IPS-20b (cell line): ENCODE data around the gene COL20A1.

Source experiments
- H3K27ac ChIP-seq: one replicate; pipeline ENCODE4 v1.5.1; 2013; ENCODE audit warnings: low read length
- H3K27me3 ChIP-seq: 2 replicates; pipeline ENCODE4 v1.6.1; 2013; ENCODE audit warnings: mild to moderate bottlenecking, low read length, inconsistent platforms; ENCODE audit not compliant: insufficient read depth
- H3K36me3 ChIP-seq: 2 replicates; pipeline ENCODE4 v1.6.1; 2013; ENCODE audit warnings: low read depth, mild to moderate bottlenecking, inconsistent platforms, low read length, moderate library complexity; ENCODE audit not compliant: insufficient read depth
- H3K4me1 ChIP-seq: 2 replicates; pipeline ENCODE4 v1.6.1; 2013; ENCODE audit warnings: mild to moderate bottlenecking, control low read depth, inconsistent platforms, low read length, moderate library complexity; ENCODE audit not compliant: insufficient read depth
- H3K4me3 ChIP-seq: 2 replicates; pipeline ENCODE4 v1.5.1; 2013; ENCODE audit warnings: mild to moderate bottlenecking, low read length, inconsistent platforms
- H3K9ac ChIP-seq: 2 replicates; pipeline ENCODE4 v1.6.1; 2013; ENCODE audit warnings: low read depth, mild to moderate bottlenecking, inconsistent platforms, low read length, moderate library complexity
- H3K9me3 ChIP-seq: 2 replicates; pipeline ENCODE4 v1.6.1; 2013; ENCODE audit warnings: mild to moderate bottlenecking, low read depth, low read length, inconsistent platforms; ENCODE audit not compliant: insufficient read depth

Gene COL20A1

DNA sequence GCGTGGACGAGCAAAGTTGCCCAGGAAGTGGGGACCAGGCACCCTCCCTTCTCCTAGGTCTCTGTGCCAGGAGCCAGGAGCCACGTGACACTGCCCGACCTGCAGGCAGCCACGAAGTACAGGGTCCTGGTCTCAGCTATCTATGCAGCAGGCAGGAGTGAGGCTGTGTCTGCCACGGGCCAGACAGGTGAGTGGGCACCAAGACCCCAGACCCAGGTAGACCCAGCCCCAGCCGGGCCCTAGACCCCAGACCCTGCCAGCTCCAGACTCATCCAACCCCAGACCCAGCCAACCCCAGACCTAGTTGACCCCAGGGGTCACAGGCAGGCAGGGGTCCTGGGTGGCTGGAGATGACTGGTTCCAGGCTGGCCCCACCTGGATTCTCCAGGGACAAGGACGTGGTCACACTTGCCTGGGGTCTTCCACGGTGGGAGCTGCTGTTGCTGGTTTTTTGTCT lies 21.1 kb downstream of the COL20A1 start:
- Histone ChIP-seq H3K4me1 (no peaks in the 10 kb centered on the region), H3K36me3 (no peaks in the 10 kb centered on the region), H3K27me3 (no peaks in the 10 kb centered on the region), H3K4me3 (no peak overlapping the region), H3K9me3 (no peaks in the 10 kb centered on the region), H3K9ac (no peak overlapping the region), H3K27ac (no peak overlapping the region)

DNA sequence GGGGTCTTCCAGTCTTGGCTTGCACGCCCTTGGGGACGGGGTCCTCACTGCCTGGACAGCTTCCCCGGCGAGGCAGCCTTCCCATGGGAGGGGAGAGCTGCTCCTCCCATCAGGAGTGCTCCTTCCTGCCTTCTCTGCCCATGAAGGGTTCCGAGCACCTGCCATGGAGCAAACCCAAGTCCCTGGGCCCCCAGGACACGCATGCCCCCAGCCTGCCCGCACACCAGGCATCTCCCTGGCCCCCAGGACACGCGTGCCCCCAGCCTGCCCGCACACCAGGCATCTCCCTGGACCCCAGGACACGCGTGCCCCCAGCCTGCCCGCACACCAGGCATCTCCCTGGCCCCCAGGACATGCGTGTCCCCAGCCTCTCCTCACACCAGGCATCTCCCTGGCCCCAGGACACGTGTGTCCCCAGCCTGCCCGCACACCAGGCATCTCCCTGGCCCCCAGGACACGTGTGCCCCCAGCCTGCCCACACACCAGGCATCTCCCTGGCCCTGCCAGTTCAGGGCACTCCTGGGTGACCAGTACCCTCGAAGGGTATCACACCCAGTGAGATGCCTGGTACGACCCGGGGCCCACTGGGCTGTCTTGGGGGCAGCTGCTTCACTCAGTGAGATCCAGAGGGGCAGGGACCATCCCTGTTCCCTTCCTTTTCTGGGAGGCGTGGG lies 21.7 kb downstream of the COL20A1 start:
- Histone ChIP-seq H3K27ac (no peak overlapping the region), H3K4me3 (no peak overlapping the region), H3K9ac (no peak overlapping the region), H3K9me3 (no peaks in the 10 kb centered on the region), H3K4me1 (no peaks in the 10 kb centered on the region), H3K27me3 (no peaks in the 10 kb centered on the region), H3K36me3 (no peaks in the 10 kb centered on the region)

DNA sequence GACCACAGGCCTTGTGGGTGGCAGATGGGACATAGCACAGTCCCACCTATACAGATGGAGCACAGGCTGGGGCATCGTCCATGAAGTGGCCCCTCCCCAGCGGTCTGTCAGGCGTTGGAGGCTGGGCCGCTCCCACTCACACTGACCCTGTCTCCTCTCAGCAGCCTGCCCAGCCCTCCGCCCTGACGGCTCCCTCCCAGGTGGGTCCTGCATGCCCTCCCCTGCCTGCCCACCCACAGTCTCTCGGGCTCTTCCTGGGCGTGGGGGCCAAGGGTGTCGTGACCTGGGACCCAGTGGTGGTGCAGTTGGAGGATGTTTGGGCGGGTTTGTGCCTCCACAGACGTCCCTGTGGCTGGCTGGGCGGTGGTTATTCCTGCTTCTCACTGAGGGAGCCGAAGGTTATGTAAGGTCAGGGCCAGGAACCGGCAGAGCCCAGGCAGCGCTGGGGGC lies 22.3 kb downstream of the COL20A1 start:
- Histone ChIP-seq H3K36me3 (no peaks in the 10 kb centered on the region), H3K9me3 (no peaks in the 10 kb centered on the region), H3K27ac (no peak overlapping the region), H3K9ac (no peak overlapping the region), H3K4me1 (no peaks in the 10 kb centered on the region), H3K27me3 (no peaks in the 10 kb centered on the region), H3K4me3 (no peak overlapping the region)

DNA sequence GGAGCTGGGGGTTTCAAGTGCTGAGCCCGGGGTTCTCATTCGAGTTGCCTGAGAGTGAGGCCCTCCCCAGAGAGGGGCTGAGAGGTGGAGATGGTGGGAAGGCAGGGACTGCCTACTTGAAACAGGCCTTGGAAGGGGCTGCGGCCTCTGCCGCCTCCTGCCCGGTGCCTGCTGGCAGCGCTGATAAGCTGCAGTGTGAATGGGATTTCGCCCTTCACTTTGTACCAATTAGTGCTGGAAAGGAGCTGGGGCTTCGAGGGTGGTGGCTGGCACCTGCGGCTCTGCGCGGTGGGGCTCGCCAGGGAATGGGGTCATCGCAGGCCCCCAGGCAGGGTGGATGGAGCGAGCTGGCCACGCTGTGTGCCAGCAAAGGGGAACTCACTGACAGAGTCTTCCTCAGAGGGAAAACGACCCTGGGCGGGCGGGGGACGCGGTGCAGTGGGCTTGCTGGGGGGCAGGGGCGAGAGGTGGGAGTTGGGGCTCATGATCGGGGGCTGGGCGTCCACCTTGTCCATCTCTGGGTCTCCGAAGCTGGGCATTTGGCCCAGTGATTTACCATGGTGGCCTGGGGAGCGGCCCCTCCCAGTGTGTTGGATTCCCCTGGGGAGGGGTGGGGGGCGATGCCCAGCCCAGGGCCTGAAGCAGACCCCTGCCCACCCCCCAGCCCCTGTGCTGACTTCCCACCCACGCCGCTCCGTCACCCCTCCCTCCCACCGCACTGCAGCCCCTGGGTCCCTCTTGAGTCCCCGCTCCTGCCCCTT lies 22.9 kb downstream of the COL20A1 start:
- no peak overlapping the region for H3K9ac ChIP-seq
- no peaks in the 10 kb centered on the region for H3K36me3 ChIP-seq
- H3K27ac ChIP-seq = no peak overlapping the region
- H3K9me3 ChIP-seq = no peaks in the 10 kb centered on the region
- H3K4me3 ChIP-seq = no peak overlapping the region
- no peaks in the 10 kb centered on the region for H3K4me1 ChIP-seq
- no peaks in the 10 kb centered on the region for H3K27me3 ChIP-seq

DNA sequence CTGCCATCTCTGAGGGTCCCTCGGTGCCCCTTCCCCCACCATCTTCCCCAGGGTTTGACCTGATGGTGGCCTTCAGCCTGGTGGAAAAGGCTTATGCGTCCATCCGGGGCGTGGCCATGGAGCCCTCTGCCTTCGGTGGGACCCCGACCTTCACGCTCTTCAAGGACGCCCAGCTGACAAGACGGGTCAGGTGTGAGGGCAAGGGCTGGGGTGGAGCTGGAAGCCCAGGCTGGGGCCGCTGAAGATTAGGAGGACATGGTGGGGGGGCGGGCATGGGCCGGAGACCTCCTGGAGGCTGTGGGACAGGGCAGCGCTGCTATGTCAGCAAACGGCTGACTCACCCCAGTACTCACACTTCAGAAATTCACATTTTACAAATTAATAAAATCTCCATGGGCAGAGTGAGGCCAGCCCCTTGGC lies 23.5 kb downstream of the COL20A1 start:
- no peaks in the 10 kb centered on the region for H3K36me3 ChIP-seq
- no peaks in the 10 kb centered on the region for H3K9me3 ChIP-seq
- no peaks in the 10 kb centered on the region for H3K4me1 ChIP-seq
- H3K9ac ChIP-seq = no peak overlapping the region
- no peak overlapping the region for H3K4me3 ChIP-seq
- no peak overlapping the region for H3K27ac ChIP-seq
- no peaks in the 10 kb centered on the region for H3K27me3 ChIP-seq

DNA sequence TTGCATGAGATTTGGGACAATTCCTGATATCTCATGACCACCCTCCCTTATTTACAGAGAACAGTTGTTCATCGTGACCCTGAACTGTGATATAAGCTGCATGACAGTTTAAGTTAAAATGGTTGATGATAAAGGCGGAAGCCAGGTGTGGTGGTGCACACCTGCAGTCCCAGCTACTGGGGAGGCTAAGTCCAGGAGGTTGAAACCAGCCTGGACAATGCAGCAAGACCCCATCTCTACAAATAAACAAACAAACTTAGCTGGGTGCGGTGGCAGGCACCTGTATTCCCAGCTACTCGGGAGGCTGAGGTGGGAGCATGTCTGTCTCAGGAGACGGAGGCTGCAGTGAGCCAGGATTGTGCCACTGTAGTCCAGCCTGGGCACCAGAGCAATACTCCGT lies 24.1 kb downstream of the COL20A1 start:
- Histone ChIP-seq H3K4me3 (no peak overlapping the region), H3K36me3 (no peaks in the 10 kb centered on the region), H3K9me3 (no peaks in the 10 kb centered on the region), H3K4me1 (no peaks in the 10 kb centered on the region), H3K27me3 (no peaks in the 10 kb centered on the region), H3K27ac (no peak overlapping the region), H3K9ac (no peak overlapping the region)

DNA sequence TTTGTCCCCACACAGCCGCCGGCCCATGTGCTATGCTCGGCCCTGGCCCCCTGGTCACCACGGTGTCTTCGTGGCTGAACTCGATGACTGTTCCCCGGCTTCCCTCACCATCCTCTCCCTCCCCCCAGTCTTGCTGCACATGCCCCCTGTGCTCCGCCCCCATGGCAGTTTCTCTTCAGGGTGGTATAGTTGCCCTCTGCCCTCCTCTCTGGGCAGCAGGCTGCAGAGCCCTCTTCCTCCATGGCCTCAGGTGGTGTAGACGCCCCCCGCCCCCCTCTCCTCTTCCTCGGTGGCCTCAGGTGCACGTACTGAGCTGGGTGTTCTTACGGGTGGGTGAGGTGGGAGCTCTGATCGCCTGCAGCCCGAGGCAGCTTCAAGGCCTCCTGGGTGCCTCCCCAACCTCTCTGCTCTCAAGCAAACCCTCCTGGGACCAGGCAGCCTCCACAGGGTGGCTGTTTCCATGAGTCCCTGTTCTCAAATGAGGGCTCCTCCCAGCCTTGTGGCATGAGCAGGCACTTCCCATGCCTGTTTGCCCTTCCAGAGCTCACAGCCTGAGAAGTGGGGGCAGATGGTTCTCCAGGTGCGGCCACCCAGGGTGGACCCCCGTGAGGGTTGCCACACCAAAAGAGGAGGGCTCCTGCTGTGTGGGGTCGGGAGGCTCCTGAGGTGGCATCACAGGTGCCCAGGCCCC lies 24.8 kb downstream of the COL20A1 start:
- Histone ChIP-seq H3K4me3 (no peak overlapping the region), H3K4me1 (no peaks in the 10 kb centered on the region), H3K36me3 (no peaks in the 10 kb centered on the region), H3K9me3 (no peaks in the 10 kb centered on the region), H3K27me3 (no peaks in the 10 kb centered on the region), H3K9ac (no peak overlapping the region), H3K27ac (no peak overlapping the region)

DNA sequence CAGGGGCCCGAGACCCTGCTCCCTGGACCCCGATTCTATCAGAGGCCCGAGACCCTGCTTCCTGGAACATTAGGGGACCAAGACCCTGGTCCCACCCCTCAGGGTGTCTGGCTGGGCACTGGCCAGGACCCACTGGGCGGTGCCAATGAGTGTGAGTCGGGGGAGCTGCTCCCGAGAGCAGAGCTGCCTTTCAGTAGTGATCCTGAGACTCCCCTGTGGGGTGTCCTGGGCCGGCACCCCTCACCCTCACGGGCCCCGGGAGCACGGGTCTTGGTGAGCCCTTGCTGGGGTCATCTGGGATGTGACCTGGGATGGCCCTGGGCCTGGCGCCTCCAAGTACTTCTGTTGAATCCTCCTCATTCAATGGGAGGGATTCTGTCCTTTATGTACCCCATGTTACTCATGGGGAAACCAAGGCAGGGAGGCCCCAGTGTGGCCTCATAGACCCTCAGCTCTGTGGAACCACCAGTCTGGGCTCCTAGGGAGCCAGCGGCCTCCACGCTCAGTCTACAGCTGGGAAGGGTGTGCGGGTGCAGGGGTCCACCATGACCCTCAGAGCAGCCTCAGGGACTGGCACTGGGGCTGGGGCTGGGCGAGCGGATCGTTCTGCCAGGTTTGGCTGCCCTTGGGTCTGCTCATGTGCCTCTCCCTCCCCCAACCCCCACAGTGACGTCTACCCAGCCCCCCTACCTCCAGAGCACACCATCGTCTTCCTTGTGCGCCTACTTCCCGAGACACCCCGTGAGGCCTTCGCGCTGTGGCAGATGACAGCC lies 25.6 kb downstream of the COL20A1 start:
- Histone ChIP-seq H3K9ac (no peak overlapping the region), H3K27ac (no peak overlapping the region), H3K4me3 (no peak overlapping the region), H3K27me3 (no peaks in the 10 kb centered on the region), H3K4me1 (no peaks in the 10 kb centered on the region), H3K9me3 (no peaks in the 10 kb centered on the region), H3K36me3 (no peaks in the 10 kb centered on the region)

DNA sequence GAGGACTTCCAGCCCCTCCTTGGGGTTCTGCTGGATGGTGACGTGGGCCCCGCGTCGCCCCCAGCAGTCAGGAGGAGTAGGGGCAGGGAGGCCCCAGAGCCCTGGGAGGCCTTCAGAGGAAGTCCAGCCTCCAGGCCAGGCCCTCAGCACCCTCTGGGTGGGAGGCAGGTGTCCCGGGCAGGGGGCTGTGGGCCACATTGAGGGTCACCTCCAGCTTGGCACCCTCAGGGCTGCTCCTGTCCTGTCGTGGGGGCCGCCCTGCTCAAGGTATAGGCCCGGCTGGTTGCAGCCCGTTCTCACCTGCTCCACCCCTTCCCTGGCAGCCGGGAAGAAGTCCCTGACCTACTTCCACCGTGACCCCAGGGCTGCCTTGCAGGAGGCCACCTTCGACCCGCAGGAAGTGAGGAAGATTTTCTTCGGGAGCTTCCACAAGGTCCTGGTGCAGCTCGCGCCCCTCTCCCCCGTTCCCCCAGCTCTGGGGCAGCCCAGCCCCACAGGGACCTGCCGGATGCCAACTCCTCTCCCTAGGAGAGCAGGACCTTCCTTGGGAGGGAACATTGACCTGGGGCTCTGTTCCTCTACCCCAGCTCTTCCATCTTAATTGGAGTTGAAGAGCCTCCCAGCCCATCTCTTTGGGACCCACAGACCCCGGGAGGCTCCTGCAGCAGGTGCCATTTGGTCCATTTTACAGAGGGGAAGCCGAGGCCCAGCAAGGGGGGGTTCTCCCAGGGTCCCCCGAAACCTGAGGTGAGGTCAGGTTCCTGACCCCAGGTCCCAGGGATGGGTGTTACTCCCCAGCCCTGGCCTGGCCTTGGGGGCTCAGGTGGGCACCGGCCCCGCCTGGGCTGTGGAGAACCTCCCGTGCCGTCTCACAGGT lies 26.4 kb downstream of the COL20A1 start:
- H3K27ac ChIP-seq = no peak overlapping the region
- no peaks in the 10 kb centered on the region for H3K9me3 ChIP-seq
- no peaks in the 10 kb centered on the region for H3K27me3 ChIP-seq
- H3K36me3 ChIP-seq = no peaks in the 10 kb centered on the region
- H3K9ac ChIP-seq = no peak overlapping the region
- H3K4me3 ChIP-seq = no peak overlapping the region
- no peaks in the 10 kb centered on the region for H3K4me1 ChIP-seq

DNA sequence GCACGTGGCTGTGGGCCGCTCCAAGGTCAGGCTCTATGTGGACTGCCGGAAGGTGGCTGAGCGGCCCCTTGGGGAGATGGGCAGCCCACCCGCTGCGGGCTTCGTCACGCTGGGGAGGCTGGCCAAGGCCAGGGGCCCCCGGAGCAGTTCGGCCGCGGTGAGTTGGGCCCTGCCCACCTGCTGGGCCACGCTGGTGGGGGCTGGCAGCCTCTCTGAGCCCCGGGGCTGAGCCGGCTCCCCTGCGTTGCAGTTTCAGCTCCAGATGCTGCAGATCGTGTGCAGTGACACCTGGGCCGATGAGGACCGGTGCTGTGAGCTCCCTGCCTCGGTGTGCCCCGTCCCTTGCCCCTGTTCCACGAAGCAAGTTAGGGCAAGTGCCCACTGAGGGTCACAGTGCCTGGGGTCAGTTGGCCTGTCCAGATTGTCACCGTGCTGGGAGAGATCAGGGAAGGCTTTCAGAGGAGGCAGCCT lies 27.1 kb downstream of the COL20A1 start:
- no peaks in the 10 kb centered on the region for H3K4me1 ChIP-seq
- no peak overlapping the region for H3K4me3 ChIP-seq
- no peaks in the 10 kb centered on the region for H3K36me3 ChIP-seq
- H3K27me3 ChIP-seq = no peaks in the 10 kb centered on the region
- H3K9ac ChIP-seq = no peak overlapping the region
- no peaks in the 10 kb centered on the region for H3K9me3 ChIP-seq
- no peak overlapping the region for H3K27ac ChIP-seq
